Breast epithelium (tissue), 4 donors: ENCODE measurements around the gene ZNF593. TPM values are rescaled to one million over a fixed set of nuclear protein-coding genes. Genes with fewer than 3 reads are reported as not detected.

Experiments used
- DNase-seq, 2 donors: peaks; one replicate each; pipeline ENCODE4 v3.0.0-alpha.2; 2019; ENCODE audit warnings: low spot score in 2 of 2
- H3K27ac ChIP-seq, 2 donors: fragments of 200-600 bp; sonication (generic) in 1 of 2; one replicate each; pipeline ENCODE4 v1.5.1; 2016 to 2019; ENCODE audit warnings: mild to moderate bottlenecking in 1 of 2
- H3K27me3 ChIP-seq, 2 donors: fragments of 200-600 bp; sonication (generic) in 1 of 2; one replicate each; pipeline versions ENCODE4 v1.5.1 to v1.6.0; 2017 to 2019; ENCODE audit warnings: control low read depth in 1 of 2, mild to moderate bottlenecking in 1 of 2
- H3K36me3 ChIP-seq: fragments of 200-600 bp; one replicate; pipeline ENCODE4 v1.5.1; 2019
- H3K4me1 ChIP-seq, 2 donors: fragments of 200-600 bp; sonication (generic); one replicate each; pipeline ENCODE4 v1.5.1; 2016 to 2019; ENCODE audit warnings: control low read depth in 1 of 2
- H3K4me3 ChIP-seq, 3 donors: fragments of 200-600 bp; sonication (generic); 1 replicate in 2 of 3; 2 replicates in 1 of 3; pipeline ENCODE4 v1.5.1; 2016 to 2019; ENCODE audit warnings: mild to moderate bottlenecking in 3 of 3, moderate library complexity in 2 of 3
- H3K9me3 ChIP-seq, 2 donors: fragments of 200-600 bp; sonication (generic) in 1 of 2; one replicate each; pipeline ENCODE4 v1.5.1; 2016 to 2019; ENCODE audit warnings: control low read depth in 1 of 2
- POLR2A ChIP-seq: fragments of 450-650 bp; IDR thresholded peaks from one replicate; pipeline ENCODE4 v1.6.1; 2016; ENCODE audit warnings: antibody characterized with exemption, mild to moderate bottlenecking, moderate library complexity
- POLR2AphosphoS5 ChIP-seq, 3 donors: sonication (generic); formaldehyde crosslinking; IDR thresholded peaks; one replicate each; pipeline ENCODE4 v1.6.1; 2017; ENCODE audit warnings: antibody characterized with exemption in 3 of 3
- intact Hi-C: fragments of 100-400 bp; cut with DNase I; formaldehyde crosslinking; loops from one replicate; pipeline ENCODE4 v1.15.1; 2023; ENCODE audit warnings: low total_unique reads
- total RNA-seq, 3 donors: library from RNA; depleted of rRNA; stranded (reverse); fragments of >200 nt; gene quantifications; one replicate each; pipeline ENCODE4 v1.1.0, GENCODE V29; 2016
- TF ChIP-seq, protein P1 (sequence below), 3 donors: fragments of 450-650 bp; IDR thresholded peaks; one replicate each; pipeline ENCODE4 v1.5.1; 2016 to 2017; ENCODE audit warnings: antibody characterized with exemption in 3 of 3, mild to moderate bottlenecking in 3 of 3, moderate library complexity in 3 of 3

The ZNF593 gene
- total RNA-seq, 3 donors from 2014 or later, result 26.4 to 39.7 (median 31.9) TPM

DNA sequence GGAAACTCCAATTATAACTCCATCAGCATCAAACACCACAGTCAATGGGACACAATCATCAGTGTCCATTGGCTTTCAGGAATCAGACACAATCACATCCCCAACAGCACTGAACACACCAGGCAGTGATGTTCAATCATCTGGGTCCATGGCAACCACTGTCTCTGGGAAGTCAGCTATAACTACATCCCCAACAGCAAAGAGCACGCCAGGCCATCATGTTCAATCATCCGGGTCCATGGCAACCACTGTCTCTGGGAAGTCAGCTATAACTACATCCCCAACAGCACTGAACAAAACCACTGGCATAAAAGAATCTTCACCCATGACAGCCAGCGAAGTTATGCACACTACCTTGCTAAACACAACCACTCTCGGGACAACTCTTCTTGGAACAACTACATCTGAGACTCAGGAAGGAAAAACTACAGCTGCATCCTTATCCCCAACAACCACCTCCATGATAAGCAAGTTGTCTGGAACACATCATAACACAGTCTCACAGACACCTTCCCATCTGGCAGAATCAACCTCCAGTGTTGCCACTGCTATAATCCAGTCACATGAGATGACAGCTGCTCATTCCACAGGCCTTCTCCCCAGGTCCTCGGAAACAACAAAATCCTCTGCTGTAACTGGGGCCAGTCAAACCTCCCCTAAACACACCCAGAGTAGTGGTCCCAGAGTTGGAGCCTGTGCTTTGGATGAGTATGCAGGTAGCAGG is 40.6 kb downstream of the ZNF593 start:
- Histone ChIP-seq H3K27ac (no peak overlapping the region), H3K27me3 (no peaks in the 10 kb centered on the region), H3K4me1 (no peaks in the 10 kb centered on the region), H3K36me3 (no peaks in the 10 kb centered on the region), H3K4me3 (no peak overlapping the region), H3K9me3 (no peaks in the 10 kb centered on the region)
- TF ChIP-seq POLR2AphosphoS5 (IDR thresholded peaks at IDR 0.05) (no peak), POLR2A (no peak)
- TF ChIP-seq, protein P1, sequence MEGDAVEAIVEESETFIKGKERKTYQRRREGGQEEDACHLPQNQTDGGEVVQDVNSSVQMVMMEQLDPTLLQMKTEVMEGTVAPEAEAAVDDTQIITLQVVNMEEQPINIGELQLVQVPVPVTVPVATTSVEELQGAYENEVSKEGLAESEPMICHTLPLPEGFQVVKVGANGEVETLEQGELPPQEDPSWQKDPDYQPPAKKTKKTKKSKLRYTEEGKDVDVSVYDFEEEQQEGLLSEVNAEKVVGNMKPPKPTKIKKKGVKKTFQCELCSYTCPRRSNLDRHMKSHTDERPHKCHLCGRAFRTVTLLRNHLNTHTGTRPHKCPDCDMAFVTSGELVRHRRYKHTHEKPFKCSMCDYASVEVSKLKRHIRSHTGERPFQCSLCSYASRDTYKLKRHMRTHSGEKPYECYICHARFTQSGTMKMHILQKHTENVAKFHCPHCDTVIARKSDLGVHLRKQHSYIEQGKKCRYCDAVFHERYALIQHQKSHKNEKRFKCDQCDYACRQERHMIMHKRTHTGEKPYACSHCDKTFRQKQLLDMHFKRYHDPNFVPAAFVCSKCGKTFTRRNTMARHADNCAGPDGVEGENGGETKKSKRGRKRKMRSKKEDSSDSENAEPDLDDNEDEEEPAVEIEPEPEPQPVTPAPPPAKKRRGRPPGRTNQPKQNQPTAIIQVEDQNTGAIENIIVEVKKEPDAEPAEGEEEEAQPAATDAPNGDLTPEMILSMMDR (IDR thresholded peaks at IDR 0.05), result no peak
- intact Hi-C loops, result no loop called here
- no peak for DNase-seq

DNA sequence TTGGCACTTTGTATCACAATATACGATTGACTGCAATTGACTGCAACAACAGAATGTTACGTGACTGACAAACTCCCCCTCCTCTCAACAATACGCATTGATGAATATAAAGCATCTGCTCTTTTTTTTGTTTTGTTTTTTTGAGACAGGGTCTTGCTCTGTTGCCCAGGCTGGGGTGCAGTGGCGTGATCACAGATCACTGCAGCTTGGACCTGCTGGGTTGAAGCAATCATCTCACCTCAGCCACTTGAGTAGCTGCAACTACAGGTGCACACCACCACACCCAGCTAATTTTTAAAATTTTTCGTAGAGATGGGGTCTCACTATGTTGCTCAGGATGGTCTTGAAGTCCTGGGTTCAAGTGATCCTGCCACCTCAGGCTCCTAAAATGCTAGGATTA is 43.0 kb downstream of the ZNF593 start:
- no peak overlapping the region for H3K4me3 ChIP-seq
- no peak for TF ChIP-seq POLR2AphosphoS5 (IDR thresholded peaks at IDR 0.05)
- no peak for TF ChIP-seq POLR2A
- TF ChIP-seq, protein P1 (IDR thresholded peaks at IDR 0.05), result no peak
- intact Hi-C loops, result no loop called here
- H3K27ac ChIP-seq, result no peak overlapping the region
- no peaks in the 10 kb centered on the region for H3K4me1 ChIP-seq
- no peaks in the 10 kb centered on the region for H3K36me3 ChIP-seq
- no peaks in the 10 kb centered on the region for H3K9me3 ChIP-seq
- DNase-seq, result no peak
- H3K27me3 ChIP-seq, result no peaks in the 10 kb centered on the region

DNA sequence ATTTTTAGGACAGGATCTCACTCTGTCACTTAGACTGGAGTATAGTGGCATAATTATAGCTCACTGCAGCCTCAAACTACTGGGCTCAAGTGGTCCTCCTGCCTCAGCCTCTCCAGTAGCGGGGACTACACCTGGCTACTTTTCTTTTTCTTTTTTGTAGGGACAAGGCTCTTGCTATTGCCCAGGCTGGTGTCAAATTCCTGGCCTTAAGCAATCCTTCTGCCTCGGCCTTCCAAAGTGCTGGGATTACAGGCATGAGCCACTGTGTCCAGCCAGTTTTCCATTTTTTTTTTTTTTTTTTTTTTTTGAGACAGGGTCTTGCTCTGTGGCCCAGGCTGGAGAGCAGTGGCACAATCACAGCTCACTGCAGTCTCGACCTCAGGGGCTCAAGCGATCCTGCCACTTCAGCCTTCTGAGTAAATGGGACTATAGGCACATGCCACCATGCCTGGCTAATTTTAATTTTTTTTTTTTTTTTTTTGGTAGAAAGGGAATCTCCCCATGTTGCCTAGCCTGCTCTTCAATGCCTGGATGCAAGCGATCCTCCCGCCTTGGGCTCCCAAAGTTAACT is 43.7 kb downstream of the ZNF593 start:
- Histone ChIP-seq H3K27me3 (no peaks in the 10 kb centered on the region), H3K36me3 (no peaks in the 10 kb centered on the region), H3K27ac (no peak overlapping the region), H3K4me1 (no peaks in the 10 kb centered on the region), H3K9me3 (no peaks in the 10 kb centered on the region), H3K4me3 (no peak overlapping the region)
- no peak for DNase-seq
- TF ChIP-seq POLR2A (no peak), POLR2AphosphoS5 (IDR thresholded peaks at IDR 0.05) (no peak)
- TF ChIP-seq, protein P1 (IDR thresholded peaks at IDR 0.05), result no peak
- intact Hi-C loops, result no loop called here

DNA sequence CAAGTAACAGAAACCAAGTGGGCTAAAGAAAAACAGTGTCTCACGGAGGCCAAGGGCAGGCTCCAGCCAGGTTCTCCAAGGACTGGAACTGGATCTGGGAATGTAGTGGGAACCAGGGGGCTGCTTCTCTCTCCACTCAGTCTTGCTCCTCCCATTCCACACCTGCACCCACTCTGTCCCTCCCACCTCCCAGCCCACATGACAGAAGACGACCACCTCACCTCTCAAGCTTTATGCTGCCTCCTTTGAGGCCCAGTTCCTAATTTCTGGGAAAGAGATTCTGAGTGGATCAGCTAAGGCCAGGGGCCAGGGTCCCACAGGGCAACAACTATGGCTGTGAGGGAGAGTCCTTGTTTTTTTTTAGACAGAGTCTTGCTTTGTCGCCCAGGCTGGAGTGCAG is 45.5 kb downstream of the ZNF593 start:
- no peak overlapping the region for H3K4me3 ChIP-seq
- H3K4me1 ChIP-seq, result no peaks in the 10 kb centered on the region
- H3K9me3 ChIP-seq, result no peaks in the 10 kb centered on the region
- no peak for DNase-seq
- no peaks in the 10 kb centered on the region for H3K36me3 ChIP-seq
- H3K27ac ChIP-seq, result no peak overlapping the region
- intact Hi-C loops, result no loop called here
- no peaks in the 10 kb centered on the region for H3K27me3 ChIP-seq
- TF ChIP-seq POLR2A, result no peak
- TF ChIP-seq, protein P1 (IDR thresholded peaks at IDR 0.05), result no peak
- TF ChIP-seq POLR2AphosphoS5 (IDR thresholded peaks at IDR 0.05), result no peak

DNA sequence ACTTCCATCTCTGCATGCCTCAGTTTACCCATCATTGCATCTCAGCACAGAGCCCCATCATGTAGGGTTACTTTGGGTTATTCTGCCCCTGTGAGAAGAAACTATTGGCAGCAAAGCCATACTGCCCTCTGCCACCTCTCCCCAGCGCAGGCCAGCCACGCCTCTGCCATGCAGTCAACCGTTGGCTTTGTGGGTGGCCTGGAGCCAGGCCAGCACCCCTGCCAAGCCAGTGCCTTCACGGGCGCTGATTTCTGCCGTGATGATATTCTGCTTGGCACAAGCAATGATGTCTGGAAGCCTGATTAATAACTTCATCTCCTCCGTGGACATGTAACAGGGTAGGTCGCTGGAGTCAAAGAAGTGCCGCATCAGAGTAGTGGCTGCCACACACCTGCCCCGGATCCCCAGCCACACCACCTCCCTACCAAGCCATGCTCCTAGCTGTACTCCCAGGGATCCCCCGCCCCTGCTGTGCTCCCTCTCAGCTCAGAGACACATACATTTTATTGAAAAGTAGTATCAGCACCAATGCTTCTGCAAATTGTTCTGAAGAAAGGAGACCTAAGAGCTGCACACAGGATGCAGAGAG is 49.3 kb downstream of the ZNF593 start:
- TF ChIP-seq POLR2A (no peak), POLR2AphosphoS5 (IDR thresholded peaks at IDR 0.05) (no peak)
- TF ChIP-seq, protein P1 (IDR thresholded peaks at IDR 0.05), result no peak
- no peak overlapping the region for H3K27ac ChIP-seq
- no peaks in the 10 kb centered on the region for H3K4me1 ChIP-seq
- H3K4me3 ChIP-seq, result no peak overlapping the region
- intact Hi-C loops, result no loop called here
- H3K9me3 ChIP-seq, result no peaks in the 10 kb centered on the region
- DNase-seq, result no peak
- no peaks in the 10 kb centered on the region for H3K27me3 ChIP-seq
- H3K36me3 ChIP-seq, result no peaks in the 10 kb centered on the region
